GM12874 (cell line): ENCODE results near the gene UBAP2.

Experiments used
- TF ChIP-seq, protein P1 (sequence below): IDR thresholded peaks from 2 replicates; pipeline ENCODE4 v1.5.1; 2011; ENCODE audit warnings: low read depth, mild to moderate bottlenecking, control low read depth, low read length, moderate library complexity; ENCODE audit not compliant: insufficient read depth

UBAP2 gene

GRCh38 chr9:33952066-33952465, 96.6 kb downstream of the UBAP2 start:
- TF ChIP-seq, protein P1, sequence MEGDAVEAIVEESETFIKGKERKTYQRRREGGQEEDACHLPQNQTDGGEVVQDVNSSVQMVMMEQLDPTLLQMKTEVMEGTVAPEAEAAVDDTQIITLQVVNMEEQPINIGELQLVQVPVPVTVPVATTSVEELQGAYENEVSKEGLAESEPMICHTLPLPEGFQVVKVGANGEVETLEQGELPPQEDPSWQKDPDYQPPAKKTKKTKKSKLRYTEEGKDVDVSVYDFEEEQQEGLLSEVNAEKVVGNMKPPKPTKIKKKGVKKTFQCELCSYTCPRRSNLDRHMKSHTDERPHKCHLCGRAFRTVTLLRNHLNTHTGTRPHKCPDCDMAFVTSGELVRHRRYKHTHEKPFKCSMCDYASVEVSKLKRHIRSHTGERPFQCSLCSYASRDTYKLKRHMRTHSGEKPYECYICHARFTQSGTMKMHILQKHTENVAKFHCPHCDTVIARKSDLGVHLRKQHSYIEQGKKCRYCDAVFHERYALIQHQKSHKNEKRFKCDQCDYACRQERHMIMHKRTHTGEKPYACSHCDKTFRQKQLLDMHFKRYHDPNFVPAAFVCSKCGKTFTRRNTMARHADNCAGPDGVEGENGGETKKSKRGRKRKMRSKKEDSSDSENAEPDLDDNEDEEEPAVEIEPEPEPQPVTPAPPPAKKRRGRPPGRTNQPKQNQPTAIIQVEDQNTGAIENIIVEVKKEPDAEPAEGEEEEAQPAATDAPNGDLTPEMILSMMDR, result no peak

DNA sequence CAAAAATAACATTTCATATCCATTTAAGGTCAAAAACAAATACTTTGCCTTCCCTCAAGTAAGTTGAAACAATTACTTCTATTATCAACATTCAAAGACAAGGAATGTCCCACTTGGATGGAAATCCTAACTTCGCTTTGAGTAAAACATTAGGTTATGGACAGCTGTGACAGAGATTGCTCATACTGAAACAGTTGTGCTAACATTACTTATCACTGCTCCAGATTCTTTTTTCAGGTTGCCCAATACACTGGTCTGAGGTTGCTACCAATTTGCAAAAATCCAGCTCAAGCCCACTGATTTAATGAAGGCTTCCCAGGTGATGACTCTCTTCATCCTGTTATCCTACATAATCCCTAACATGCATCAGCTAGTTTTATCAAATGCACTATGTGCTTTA, 98.3 kb downstream of the UBAP2 start:
- TF ChIP-seq, protein P1, result no peak

DNA sequence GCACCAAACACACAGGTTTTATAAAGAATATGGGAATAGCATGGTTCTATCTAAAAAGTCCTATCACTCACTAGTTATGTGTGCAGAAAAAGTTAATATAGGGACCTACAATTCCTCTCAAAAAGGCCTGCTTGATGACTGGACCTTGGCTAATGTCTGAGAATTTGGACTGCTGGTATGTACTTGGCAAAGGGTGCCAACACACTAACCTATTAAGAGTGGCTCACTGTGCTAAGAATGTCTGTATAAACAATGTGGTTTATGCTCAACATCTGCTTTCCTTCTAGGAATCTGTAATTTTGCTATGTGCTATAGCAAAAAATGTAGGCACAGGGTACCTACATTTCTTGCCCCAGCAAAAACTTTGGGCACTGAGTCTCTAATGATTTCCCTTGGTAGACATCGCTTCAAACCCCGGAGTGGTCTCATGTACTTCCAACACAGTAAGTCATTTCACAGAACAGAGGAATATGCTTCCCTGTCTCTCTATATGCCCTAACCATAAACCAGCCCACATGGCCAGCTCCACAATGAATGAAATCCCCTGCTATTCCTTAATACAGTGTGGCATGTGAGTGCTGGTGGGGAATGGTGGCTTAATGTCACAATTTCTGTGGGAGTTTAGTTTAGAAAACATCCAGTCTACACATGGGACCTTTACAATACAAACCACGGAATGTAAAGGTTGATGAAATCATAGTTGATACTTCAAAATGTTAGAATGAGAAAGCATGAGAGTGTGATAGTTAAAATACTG, 101.7 kb downstream of the UBAP2 start:
- TF ChIP-seq, protein P1, result no peak

DNA sequence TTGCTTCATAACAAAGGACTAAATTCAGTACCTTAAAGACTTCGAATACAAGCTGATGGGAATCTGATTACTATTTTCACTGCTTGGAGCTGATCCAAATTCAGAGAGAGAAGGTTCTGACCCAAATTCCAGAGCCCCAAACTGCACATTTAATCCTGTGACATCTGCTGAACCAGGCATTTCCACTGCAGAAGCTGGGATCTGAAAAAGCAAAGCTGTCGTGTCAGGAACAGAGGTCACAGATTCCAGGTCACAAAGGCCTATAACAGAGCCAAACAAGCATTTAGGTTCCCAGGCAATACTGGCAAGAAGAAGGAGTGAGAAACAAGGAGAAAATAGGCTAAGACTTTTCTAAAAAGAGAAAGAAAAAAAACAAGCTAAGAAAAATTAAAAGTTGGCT, 105.3 kb downstream of the UBAP2 start:
- TF ChIP-seq, protein P1, result no peak

DNA sequence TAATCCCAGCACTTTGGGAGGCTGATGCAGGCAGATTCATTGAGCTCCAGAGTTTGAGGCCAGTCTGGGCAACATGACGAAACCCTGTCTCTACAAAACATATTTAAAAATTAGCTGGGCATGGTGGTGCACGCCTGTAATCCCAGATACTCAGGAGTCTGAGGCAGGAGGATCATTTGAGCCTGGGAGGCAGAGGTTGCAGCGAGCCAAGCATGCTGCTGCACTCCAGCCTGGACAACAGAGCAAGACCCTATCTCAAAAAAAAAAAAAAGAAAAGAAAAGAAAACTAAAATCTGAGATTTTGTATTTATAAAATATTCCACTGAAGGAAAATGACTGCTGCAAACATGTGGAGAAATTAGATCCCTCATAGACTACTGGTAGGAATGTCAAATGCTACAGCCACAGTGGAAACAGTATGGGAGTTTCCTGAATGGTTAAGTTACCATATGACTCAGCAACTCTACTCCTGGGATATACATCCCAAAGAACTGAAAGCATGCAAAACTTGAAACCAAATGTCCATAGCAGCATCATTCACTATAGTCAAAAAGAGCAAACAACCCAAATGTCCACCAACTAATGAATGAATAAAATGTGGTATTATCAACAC, 106.1 kb downstream of the UBAP2 start:
- TF ChIP-seq, protein P1, result no peak

GRCh38 chr9:33939924-33940874, 108.5 kb downstream of the UBAP2 start:
- TF ChIP-seq, protein P1, result no peak

- TF ChIP-seq, protein P1, result no peak
These were observed 114.4 kb downstream of the UBAP2 start for GRCh38 chr9:33934188-33934878.
